DMS 273 (cell line): ENCODE measurements around the gene SLC25A43.
"Not testable (repeated sequence)": the region's sequence is repeated elsewhere in the genome, so short reads cannot be mapped to it uniquely, and the experiment has no call there.

ENCODE experiments used
- DNase-seq: peaks from one replicate; lab custom pipeline; 2025; ENCODE audit not compliant: unreplicated experiment; lab: John Stamatoyannopoulos, UW

Gene SLC25A43

GRCh38 chrX:119467842-119468550, 68.9 kb downstream of the SLC25A43 start, which contains the start of gene SLC25A5:
SLC25A5 (plus strand) TSS chrX:119468444; CDS start chrX:119468516, 72 bp downstream.
- peak; percentile 94 for DNase-seq

GRCh38 chrX:119468551-119469312, 69.6 kb downstream of the SLC25A43 start:
- DNase-seq = peak; percentile 94

- no peak for DNase-seq
Observed at GRCh38 chrX:119469313-119469635, 70.1 kb downstream of the SLC25A43 start.

- DNase-seq = no peak
Observed at GRCh38 chrX:119474615-119475388, 75.7 kb downstream of the SLC25A43 start.

- DNase-seq = no peak
Observed at GRCh38 chrX:119475389-119476101, 76.4 kb downstream of the SLC25A43 start.

DNA sequence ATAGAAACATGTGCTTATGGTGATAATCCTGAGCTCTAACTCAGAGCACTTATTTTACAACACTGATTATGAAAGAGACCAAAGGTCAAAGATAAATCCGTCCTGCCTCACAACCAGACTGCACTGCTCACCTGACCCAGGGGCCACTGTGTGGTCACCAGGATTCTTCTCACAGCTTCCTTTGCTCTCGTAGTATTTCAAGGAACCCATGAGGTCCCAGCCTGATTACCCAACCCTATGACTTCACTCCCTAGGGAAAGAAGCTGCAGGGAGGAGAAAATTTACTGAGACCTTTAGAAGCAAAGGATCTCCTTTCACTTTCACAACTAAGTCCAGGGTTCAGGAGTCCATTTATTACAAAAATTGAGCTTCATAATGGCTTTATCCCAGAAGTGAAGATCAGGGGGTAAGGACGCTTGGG, 78.7 kb downstream of the SLC25A43 start:
- DNase-seq = peak; percentile 21

- no peak for DNase-seq
Observed at GRCh38 chrX:119478504-119478903, 79.4 kb downstream of the SLC25A43 start.

GRCh38 chrX:119479845-119480244, 80.7 kb downstream of the SLC25A43 start:
- no peak for DNase-seq

- peak; percentile 52 for DNase-seq
Observed at GRCh38 chrX:119481323-119481801, 82.2 kb downstream of the SLC25A43 start.

DNA sequence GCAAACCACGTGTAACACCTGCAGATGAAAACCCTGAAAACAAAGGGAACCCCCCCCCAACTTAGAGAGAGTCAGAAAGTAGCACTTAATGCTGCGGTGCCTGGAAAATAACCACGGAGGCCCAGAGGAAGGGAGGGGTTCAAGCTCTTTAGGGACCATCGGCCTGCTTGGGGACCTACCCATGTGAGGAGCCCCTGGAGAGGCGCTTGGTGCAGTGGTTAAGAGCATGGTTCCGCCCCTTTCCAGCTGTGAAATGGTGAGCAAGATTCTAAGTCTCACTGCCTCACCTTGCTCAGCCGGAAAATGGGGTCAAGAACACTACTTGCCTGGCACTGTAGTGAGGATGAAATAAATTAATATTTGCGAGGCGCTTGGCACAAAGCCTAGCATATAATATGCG, 82.9 kb downstream of the SLC25A43 start:
- DNase-seq = no peak

DNA sequence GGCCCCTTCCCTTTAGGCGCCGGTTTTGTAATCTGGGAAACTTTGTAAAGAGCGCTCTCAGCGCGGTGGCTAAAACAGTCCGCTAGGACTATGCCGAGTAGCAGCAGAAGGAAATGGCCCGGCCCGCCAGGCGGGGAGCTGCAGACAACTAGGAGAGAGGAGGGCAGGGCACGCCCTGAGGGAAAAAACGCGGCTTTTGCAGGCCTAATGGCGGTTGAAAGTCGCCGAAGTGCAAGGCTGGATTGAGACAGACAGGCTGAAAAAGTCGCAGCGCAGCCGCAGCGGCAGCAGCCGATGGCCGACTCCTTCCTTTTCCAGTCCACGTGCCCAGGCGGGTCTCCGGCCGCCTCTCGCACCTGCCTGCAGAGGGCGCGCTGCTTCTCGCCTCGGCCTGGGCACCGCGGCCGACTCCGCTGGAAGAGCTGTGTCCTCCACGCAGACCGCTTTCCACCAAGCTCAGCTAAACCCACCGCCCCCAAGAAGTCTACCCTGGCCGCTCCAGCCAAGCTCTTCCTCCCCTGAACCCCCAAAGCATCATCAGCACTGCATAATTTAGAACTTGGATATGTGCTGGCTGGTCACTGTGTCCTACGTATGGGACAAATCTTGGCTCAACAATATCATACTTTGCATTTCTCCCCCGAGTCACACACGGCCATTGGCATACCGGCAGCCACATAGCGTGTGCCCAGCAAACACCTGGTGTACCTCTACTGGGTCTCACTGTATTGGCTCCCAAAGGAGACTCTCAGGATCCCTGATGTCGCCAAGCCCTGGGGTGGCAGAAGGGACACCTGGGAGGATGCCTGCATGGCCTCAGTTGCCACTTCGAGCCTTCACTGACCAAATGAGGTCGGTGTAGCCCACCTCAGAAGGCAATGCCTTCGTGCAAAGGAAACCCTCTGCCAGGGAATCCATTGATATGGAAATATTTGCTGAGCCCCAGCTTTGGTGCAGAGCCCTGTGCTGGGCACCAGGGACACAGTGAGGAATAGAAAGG, 83.6 kb downstream of the SLC25A43 start:
- peak; percentile 88 for DNase-seq

- no peak for DNase-seq
Observed at GRCh38 chrX:119486745-119487144, 87.6 kb downstream of the SLC25A43 start.

GRCh38 chrX:119487766-119488165, 88.6 kb downstream of the SLC25A43 start:
- not testable (repeated sequence) for DNase-seq

DNA sequence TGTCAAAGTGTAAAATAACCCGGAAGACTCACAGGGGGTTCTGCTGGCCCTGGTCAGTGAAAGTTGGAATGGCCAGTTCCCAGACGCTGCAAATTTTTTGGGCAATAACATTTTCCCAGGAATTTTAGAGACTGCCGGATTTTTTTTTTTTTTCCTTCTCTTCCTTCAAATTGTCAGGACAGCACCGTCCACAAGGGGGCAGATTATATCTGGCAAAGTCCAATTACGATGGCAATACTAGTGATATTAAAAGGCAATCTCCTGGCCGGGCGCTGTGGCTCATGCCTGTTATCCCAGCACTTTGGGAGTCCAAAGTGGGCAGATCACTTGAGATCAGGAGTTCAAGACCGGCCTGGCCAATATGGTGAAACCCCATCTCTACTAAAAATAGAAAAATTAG, 89.6 kb downstream of the SLC25A43 start:
- peak; percentile 80 for DNase-seq

DNA sequence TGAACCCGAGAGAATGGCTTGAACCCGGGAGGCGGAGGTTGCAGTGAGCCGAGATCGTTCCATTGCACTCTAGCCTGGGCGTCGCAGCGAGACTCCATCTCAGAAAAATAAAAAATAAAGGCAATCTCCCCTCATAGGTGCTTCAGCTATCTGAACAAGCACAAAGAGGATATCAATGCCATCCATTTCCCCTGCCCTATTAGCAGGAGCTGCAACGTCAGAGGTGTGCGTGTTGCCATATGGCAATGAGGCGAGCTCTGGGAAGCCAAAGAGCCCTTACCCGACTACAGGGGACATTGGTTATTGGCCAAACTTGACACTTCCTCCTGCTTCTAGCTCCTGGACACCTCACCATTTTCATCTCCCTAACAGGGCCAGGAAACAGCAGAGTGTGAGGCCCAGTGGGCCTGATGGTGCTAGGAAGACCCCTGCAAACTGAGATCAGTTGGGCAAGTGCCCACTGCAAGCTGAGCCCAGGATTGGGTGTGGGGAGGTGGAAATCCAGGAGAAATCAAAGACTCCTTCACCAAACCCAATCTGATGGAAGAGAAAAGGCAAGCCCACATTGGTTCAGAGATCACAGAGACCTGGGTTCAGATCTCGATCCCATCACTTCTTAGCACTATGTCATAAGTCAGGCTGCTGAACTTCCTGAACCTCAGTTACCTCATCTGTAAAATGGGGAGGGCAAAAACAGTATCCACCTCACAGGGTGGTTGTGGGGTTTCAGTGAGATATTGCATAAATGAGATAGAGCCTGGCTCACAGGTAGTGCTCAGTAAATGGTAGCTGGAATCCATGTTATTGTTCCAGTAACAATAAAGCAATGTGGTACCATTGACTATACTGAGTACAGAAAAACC, 90.3 kb downstream of the SLC25A43 start:
- DNase-seq = peak; percentile 32

GRCh38 chrX:119492463-119492862, 93.3 kb downstream of the SLC25A43 start:
- no peak for DNase-seq

GRCh38 chrX:119493851-119494495, 94.8 kb downstream of the SLC25A43 start:
- not testable (repeated sequence) for DNase-seq
